ENCODE results near the gene GRB7.

The GRB7 gene

GRCh38 chr17:39744075-39744835 is 6.5 kb downstream of the GRB7 start:
- no peak for TF ChIP-seq SIN3A (IDR thresholded peaks at IDR 0.05; ENCODE audit: borderline replicate concordance, insufficient read depth, low read length)
- no peak for TF ChIP-seq POLR2AphosphoS5 (IDR thresholded peaks at IDR 0.05; ENCODE audit: low read depth, low read length)
- TF ChIP-seq FOXP2 (optimal IDR thresholded peaks at IDR 0.05; ENCODE audit: borderline replicate concordance, extremely low read depth, extremely low read length, insufficient read depth): no peak
- no peak for TF ChIP-seq REST (IDR thresholded peaks at IDR 0.05; ENCODE audit: insufficient read depth in 1 of 2, low read depth in 2 of 2, low read length in 2 of 2)
- no peak for TF ChIP-seq TAF1 (IDR thresholded peaks at IDR 0.05; ENCODE audit: borderline replicate concordance, insufficient read depth, low read length)

GRCh38 chr17:39744836-39745215 is 7.1 kb downstream of the GRB7 start:
- TF ChIP-seq TAF1 (IDR thresholded peaks at IDR 0.05; ENCODE audit: borderline replicate concordance, insufficient read depth, low read length) (no peak), SIN3A (IDR thresholded peaks at IDR 0.05; ENCODE audit: borderline replicate concordance, insufficient read depth, low read length) (no peak), REST (IDR thresholded peaks at IDR 0.05; ENCODE audit: insufficient read depth in 1 of 2, low read depth in 2 of 2, low read length in 2 of 2) (no peak), POLR2AphosphoS5 (IDR thresholded peaks at IDR 0.05; ENCODE audit: low read depth, low read length) (no peak), FOXP2 (optimal IDR thresholded peaks at IDR 0.05; ENCODE audit: borderline replicate concordance, extremely low read depth, extremely low read length, insufficient read depth) (no peak)

GRCh38 chr17:39745335-39746144 is 7.8 kb downstream of the GRB7 start:
- no peak for TF ChIP-seq SIN3A (IDR thresholded peaks at IDR 0.05; ENCODE audit: borderline replicate concordance, insufficient read depth, low read length)
- TF ChIP-seq TAF1 (IDR thresholded peaks at IDR 0.05; ENCODE audit: borderline replicate concordance, insufficient read depth, low read length): no peak
- TF ChIP-seq POLR2AphosphoS5 (IDR thresholded peaks at IDR 0.05; ENCODE audit: low read depth, low read length): no peak
- TF ChIP-seq REST (IDR thresholded peaks at IDR 0.05; ENCODE audit: insufficient read depth in 1 of 2, low read depth in 2 of 2, low read length in 2 of 2): no peak
- no peak for TF ChIP-seq FOXP2 (optimal IDR thresholded peaks at IDR 0.05; ENCODE audit: borderline replicate concordance, extremely low read depth, extremely low read length, insufficient read depth)

- no peak for TF ChIP-seq POLR2AphosphoS5 (IDR thresholded peaks at IDR 0.05; ENCODE audit: low read depth, low read length)
Measured at GRCh38 chr17:39746145-39746461, 8.4 kb downstream of the GRB7 start.

GRCh38 chr17:39747745-39748144 is 10.0 kb downstream of the GRB7 start:
- TF ChIP-seq TAF1 (IDR thresholded peaks at IDR 0.05; ENCODE audit: borderline replicate concordance, insufficient read depth, low read length): no peak
- TF ChIP-seq REST (IDR thresholded peaks at IDR 0.05; ENCODE audit: insufficient read depth in 1 of 2, low read depth in 2 of 2, low read length in 2 of 2): no peak
- TF ChIP-seq POLR2AphosphoS5 (IDR thresholded peaks at IDR 0.05; ENCODE audit: low read depth, low read length): no peak
- TF ChIP-seq FOXP2 (optimal IDR thresholded peaks at IDR 0.05; ENCODE audit: borderline replicate concordance, extremely low read depth, extremely low read length, insufficient read depth): no peak
- TF ChIP-seq SIN3A (IDR thresholded peaks at IDR 0.05; ENCODE audit: borderline replicate concordance, insufficient read depth, low read length): no peak

Measured in PFSK-1 (cell line).